Neuronal stem cell (in vitro differentiated cells): Measurements from ENCODE around the gene ORC3.
"Not testable (repeated sequence)": the region's sequence is repeated elsewhere in the genome, so short reads cannot be mapped to it uniquely, and the experiment has no call there.

Experiments
- DNase-seq: peaks from one replicate; pipeline ENCODE4 v3.0.0-alpha.2; 2013; ENCODE audit warnings: low spot score
- H2AFZ ChIP-seq: one replicate; pipeline ENCODE4 v1.6.1; 2013; ENCODE audit warnings: mild to moderate bottlenecking, low read length, inconsistent platforms
- H2AK5ac ChIP-seq: 2 replicates; pipeline ENCODE4 v1.6.1; 2013; ENCODE audit warnings: low read depth, mild to moderate bottlenecking, inconsistent platforms, low read length, moderate library complexity, mixed read lengths
- H2BK120ac ChIP-seq: 2 replicates; pipeline ENCODE4 v1.6.1; 2013; ENCODE audit warnings: low read depth, mild to moderate bottlenecking, inconsistent platforms, low read length, moderate library complexity, mixed read lengths
- H2BK12ac ChIP-seq: one replicate; pipeline ENCODE4 v1.6.1; 2013; ENCODE audit warnings: low read length, inconsistent platforms
- H2BK15ac ChIP-seq: 2 replicates; pipeline ENCODE4 v1.6.1; 2013; ENCODE audit warnings: mild to moderate bottlenecking, low read length, inconsistent platforms, mixed read lengths
- H2BK5ac ChIP-seq: one replicate; pipeline ENCODE4 v1.6.1; 2013; ENCODE audit warnings: inconsistent platforms, mild to moderate bottlenecking, low read length, moderate library complexity
- H3K14ac ChIP-seq: one replicate; pipeline ENCODE4 v1.6.1; 2013; ENCODE audit warnings: low read length, inconsistent platforms
- H3K18ac ChIP-seq: 2 replicates; pipeline ENCODE4 v1.6.1; 2013; ENCODE audit warnings: low read length, inconsistent platforms
- H3K23ac ChIP-seq: 2 replicates; pipeline ENCODE4 v1.6.1; 2013; ENCODE audit warnings: low read depth, mild to moderate bottlenecking, mixed read lengths, low read length, inconsistent platforms; ENCODE audit not compliant: poor library complexity
- H3K27ac ChIP-seq: replicated peaks from 3 replicates; pipeline ENCODE4 v1.5.1; 2013; ENCODE audit warnings: low read length, inconsistent platforms
- H3K27me3 ChIP-seq, 3 experiments: 2 replicates each; pipeline ENCODE4 v1.6.1; 2013; ENCODE audit warnings: low read length in 3 of 3, mild to moderate bottlenecking in 2 of 3, inconsistent platforms in 1 of 3, low read depth in 1 of 3, mixed read lengths in 1 of 3, moderate library complexity in 1 of 3; ENCODE audit not compliant: control insufficient read depth in 3 of 3, insufficient read depth in 3 of 3
- H3K36me3 ChIP-seq, 2 donors: replicated peaks in 1 of 2; 2 replicates each; pipeline ENCODE4 v1.6.1; 2013; ENCODE audit warnings: low read length in 2 of 2; ENCODE audit not compliant: control insufficient read depth in 2 of 2, insufficient read depth in 2 of 2
- H3K4ac ChIP-seq: 2 replicates; pipeline ENCODE4 v1.6.1; 2013; ENCODE audit warnings: inconsistent platforms, mild to moderate bottlenecking, low read length, moderate library complexity
- H3K4me1 ChIP-seq, 2 donors: 1 replicate in 1 of 2; 2 replicates in 1 of 2; pipeline ENCODE4 v1.6.1; 2013; ENCODE audit warnings: low read length in 2 of 2, low read depth in 1 of 2; ENCODE audit not compliant: control insufficient read depth in 2 of 2, insufficient read depth in 1 of 2
- H3K4me2 ChIP-seq: one replicate; pipeline ENCODE4 v1.6.1; 2013; ENCODE audit warnings: mild to moderate bottlenecking, low read length, inconsistent platforms; ENCODE audit not compliant: insufficient read depth, poor library complexity, severe bottlenecking
- H3K4me3 ChIP-seq, 2 donors: 2 replicates each; pipeline ENCODE4 v1.5.1; 2013; ENCODE audit warnings: low read length in 2 of 2, mild to moderate bottlenecking in 2 of 2, inconsistent platforms in 1 of 2, moderate library complexity in 1 of 2
- H3K79me1 ChIP-seq: one replicate; pipeline ENCODE4 v1.6.1; 2013; ENCODE audit warnings: low read depth, mild to moderate bottlenecking, inconsistent platforms, low read length, moderate library complexity
- H3K9ac ChIP-seq: one replicate; pipeline ENCODE4 v1.6.1; 2013; ENCODE audit warnings: mild to moderate bottlenecking, low read depth, low read length, inconsistent platforms; ENCODE audit not compliant: poor library complexity
- H3K9me3 ChIP-seq, 2 donors: replicated peaks in 1 of 2; 2 replicates each; pipeline versions ENCODE3 to v1.6.1; 2013; ENCODE audit warnings: low read length in 2 of 2, mild to moderate bottlenecking in 2 of 2, inconsistent platforms in 1 of 2, low read depth in 1 of 2, mixed read lengths in 1 of 2, moderate library complexity in 1 of 2; ENCODE audit not compliant: control insufficient read depth in 2 of 2, insufficient read depth in 1 of 2
- H4K8ac ChIP-seq: one replicate; pipeline ENCODE4 v1.6.1; 2013; ENCODE audit warnings: low read depth, mild to moderate bottlenecking, inconsistent platforms, low read length, moderate library complexity
- H4K91ac ChIP-seq: one replicate; pipeline ENCODE4 v1.6.1; 2013; ENCODE audit warnings: low read length, low read depth, mild to moderate bottlenecking, inconsistent platforms; ENCODE audit not compliant: poor library complexity
- WGBS, 2 donors: extraction: QIAGEN DNeasy Blood & Tissue Kit; methylation state at CpG; one replicate each; pipeline ENCODE4 v1.1.7; 2013; ENCODE audit warnings: missing lambda C conversion rate in 2 of 2, mixed read lengths in 1 of 2; ENCODE audit not compliant: insufficient read length in 2 of 2, insufficient replicate concordance in 1 of 2; ENCODE audit errors: extremely low coverage in 2 of 2; 5-methylcytosine and 5-hydroxymethylcytosine counted together

Gene ORC3

DNA sequence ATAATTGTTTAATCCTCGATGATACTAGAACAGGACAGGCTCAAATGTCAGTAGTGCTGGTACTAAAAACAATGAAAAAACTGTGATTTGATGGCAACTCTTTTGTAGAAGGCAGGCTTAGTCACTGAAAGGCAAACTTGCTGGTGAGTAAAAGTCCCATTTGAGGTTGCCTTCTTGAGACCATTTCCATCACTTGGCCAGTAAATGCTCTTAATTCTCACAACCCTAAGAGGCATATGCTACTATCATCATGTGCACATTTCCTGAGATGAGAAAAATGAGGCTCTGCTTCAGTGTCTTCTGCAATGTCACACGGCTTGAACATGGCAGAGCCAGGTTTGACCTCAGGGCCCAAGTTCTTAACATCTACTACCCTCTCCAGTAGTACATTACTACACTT is 102.2 kb downstream of the ORC3 start:
- no peak for DNase-seq
- no peak overlapping the region for H3K4me3 ChIP-seq
- no peak overlapping the region for H4K8ac ChIP-seq
- H3K27me3 ChIP-seq, result no peaks in the 10 kb centered on the region
- H4K91ac ChIP-seq, result no peak overlapping the region
- H3K18ac ChIP-seq, result no peak overlapping the region
- H3K4me1 ChIP-seq, result peaks cover 0 to 8% of the 10 kb centered on the region in 2 donors
- no peak overlapping the region for H2BK12ac ChIP-seq
- H2AFZ ChIP-seq, result no peak overlapping the region
- no CpG with 5 or more reads among the region's 2 CpGs for WGBS, 2 donors
- H3K36me3 ChIP-seq, result peaks cover 0 to 28% of the 10 kb centered on the region in 2 donors
- H2BK120ac ChIP-seq, result no peak overlapping the region
- no peak overlapping the region for H3K4ac ChIP-seq
- no peak overlapping the region for H3K4me2 ChIP-seq
- H2BK5ac ChIP-seq, result no peak overlapping the region
- H3K27ac ChIP-seq, result no peak overlapping the region
- peaks cover 5% of the 10 kb centered on the region for H3K79me1 ChIP-seq
- H3K9ac ChIP-seq, result no peak overlapping the region
- H3K9me3 ChIP-seq, result no peaks in the 10 kb centered on the region
- no peak overlapping the region for H2BK15ac ChIP-seq
- H2AK5ac ChIP-seq, result no peak overlapping the region
- H3K23ac ChIP-seq, result no peak overlapping the region
- no peak overlapping the region for H3K14ac ChIP-seq

- not testable (repeated sequence) for DNase-seq, H3K9ac ChIP-seq, H3K23ac ChIP-seq, H3K79me1 ChIP-seq, H2AFZ ChIP-seq, H2AK5ac ChIP-seq, H3K14ac ChIP-seq, H3K27me3 ChIP-seq, H3K9me3 ChIP-seq, H2BK120ac ChIP-seq, H4K91ac ChIP-seq, H3K4ac ChIP-seq, H3K18ac ChIP-seq, H3K4me3 ChIP-seq, H3K27ac ChIP-seq, H4K8ac ChIP-seq, H3K4me2 ChIP-seq, H2BK15ac ChIP-seq, H2BK5ac ChIP-seq, H2BK12ac ChIP-seq
- H3K36me3 ChIP-seq, result peaks cover 0 to 17% of the 10 kb centered on the region in 2 donors
- peaks cover 6 to 13% of the 10 kb centered on the region in 2 donors for H3K4me1 ChIP-seq
- no CpG with 5 or more reads among the region's 12 CpGs for WGBS, 2 donors
Measured at GRCh38 chr6:87696817-87697216, 106.9 kb downstream of the ORC3 start.

GRCh38 chr6:87697581-87698546 is 107.9 kb downstream of the ORC3 start:
- Histone ChIP-seq H4K8ac (no peak overlapping the region), H3K4me2 (no peak overlapping the region), H2AFZ (no peak overlapping the region), H2BK12ac (no peak overlapping the region), H3K9ac (no peak overlapping the region), H3K9me3 (no peaks in the 10 kb centered on the region), H3K27me3 (no peaks in the 10 kb centered on the region), H3K36me3 (peaks cover 0 to 17% of the 10 kb centered on the region in 2 donors), H3K23ac (no peak overlapping the region), H3K14ac (no peak overlapping the region), H3K79me1 (no peaks in the 10 kb centered on the region), H3K4me3 (peak overlapping the region in 1 of 2 donors; percentile 82), H2BK5ac (no peak overlapping the region), H2BK120ac (no peak overlapping the region), H2AK5ac (no peak overlapping the region), H3K4ac (no peak overlapping the region), H3K27ac (no peak overlapping the region), H4K91ac (no peak overlapping the region), H2BK15ac (no peak overlapping the region), H3K18ac (no peak overlapping the region), H3K4me1 (peaks cover 3 to 13% of the 10 kb centered on the region in 2 donors)
- no CpG with 5 or more reads among the region's 8 CpGs for WGBS, 2 donors
- no peak for DNase-seq

GRCh38 chr6:87698547-87699006 is 108.6 kb downstream of the ORC3 start:
- Histone ChIP-seq H3K14ac (no peak overlapping the region), H3K4ac (no peak overlapping the region), H4K91ac (no peak overlapping the region), H3K23ac (no peak overlapping the region), H3K18ac (no peak overlapping the region), H2BK5ac (no peak overlapping the region), H2BK12ac (no peak overlapping the region), H2BK120ac (no peak overlapping the region), H3K4me1 (peaks cover 3 to 13% of the 10 kb centered on the region in 2 donors), H2AK5ac (no peak overlapping the region), H3K36me3 (peaks cover 0 to 16% of the 10 kb centered on the region in 2 donors), H3K4me2 (peak overlapping the region; percentile 19), H3K9ac (no peak overlapping the region), H3K9me3 (no peaks in the 10 kb centered on the region), H3K79me1 (no peaks in the 10 kb centered on the region), H4K8ac (no peak overlapping the region), H2AFZ (no peak overlapping the region), H3K4me3 (peak overlapping the region in 1 of 2 donors; percentile 82), H2BK15ac (no peak overlapping the region), H3K27ac (no peak overlapping the region), H3K27me3 (no peaks in the 10 kb centered on the region)
- WGBS, 2 donors, result no CpG with 5 or more reads among the region's 2 CpGs
- DNase-seq, result no peak
